ENCODE data around the gene DNAJC6.
"Not testable (repeated sequence)": the region's sequence is repeated elsewhere in the genome, so short reads cannot be mapped to it uniquely, and the experiment has no call there.

DNAJC6 gene

GRCh38 chr1:65360648-65361047, 51.3 kb downstream of the DNAJC6 start:
- DNase-seq, result no peak

GRCh38 chr1:65362545-65362944, 53.2 kb downstream of the DNAJC6 start:
- DNase-seq, result no peak

GRCh38 chr1:65363484-65363883, 54.1 kb downstream of the DNAJC6 start:
- DNase-seq, result no peak

- DNase-seq, result no peak
Observed at GRCh38 chr1:65368403-65368802, 59.1 kb downstream of the DNAJC6 start.

GRCh38 chr1:65371544-65371943, 62.2 kb downstream of the DNAJC6 start:
- DNase-seq, result no peak

GRCh38 chr1:65372557-65372956, 63.2 kb downstream of the DNAJC6 start:
- no peak for DNase-seq

GRCh38 chr1:65377496-65378246, 68.3 kb downstream of the DNAJC6 start:
- no peak for DNase-seq

- no peak for DNase-seq
Observed at GRCh38 chr1:65378247-65378946, 69.1 kb downstream of the DNAJC6 start.

- DNase-seq, result not testable (repeated sequence)
Observed at GRCh38 chr1:65384426-65384825, 75.1 kb downstream of the DNAJC6 start.

- DNase-seq, result no peak
Observed at GRCh38 chr1:65386439-65386838, 77.1 kb downstream of the DNAJC6 start.

GRCh38 chr1:65387821-65388220, 78.5 kb downstream of the DNAJC6 start:
- no peak for DNase-seq

GRCh38 chr1:65388908-65389695, 79.8 kb downstream of the DNAJC6 start:
- DNase-seq, result no peak

GRCh38 chr1:65392497-65392896, 83.2 kb downstream of the DNAJC6 start:
- DNase-seq, result no peak

- no peak for DNase-seq
Observed at GRCh38 chr1:65393347-65393746, 84.0 kb downstream of the DNAJC6 start.

- no peak for DNase-seq
Observed at GRCh38 chr1:65393928-65394327, 84.6 kb downstream of the DNAJC6 start.

GRCh38 chr1:65395887-65396612, 86.7 kb downstream of the DNAJC6 start:
- no peak for DNase-seq

- no peak for DNase-seq
Observed at GRCh38 chr1:65398083-65398482, 88.7 kb downstream of the DNAJC6 start.

- no peak for DNase-seq
Observed at GRCh38 chr1:65399003-65399402, 89.7 kb downstream of the DNAJC6 start.

- no peak for DNase-seq
Observed at GRCh38 chr1:65401612-65402011, 92.3 kb downstream of the DNAJC6 start.

GRCh38 chr1:65404941-65405340, 95.6 kb downstream of the DNAJC6 start:
- DNase-seq, result no peak

GRCh38 chr1:65407877-65408276, 98.5 kb downstream of the DNAJC6 start:
- no peak for DNase-seq

- no peak for DNase-seq
Observed at GRCh38 chr1:65409314-65409713, 100.0 kb downstream of the DNAJC6 start.

GRCh38 chr1:65409816-65410326, 100.5 kb downstream of the DNAJC6 start:
- DNase-seq, result no peak

Data from NCI-H345 (cell line).